NCI-H748 (cell line): ENCODE data around the gene TOM1L2.
A peak's percentile ranks its signal among the peaks of the same experiment; 100 is the strongest.

ENCODE experiments used
- DNase-seq: peaks from one replicate; lab custom pipeline; 2025; ENCODE audit not compliant: unreplicated experiment; lab: John Stamatoyannopoulos, UW

TOM1L2 gene

GRCh38 chr17:17972126-17972951, at the start of gene TOM1L2, which contains the start of gene DRC3:
Gene TOM1L2, minus strand, starts transcription at chr17:17972400. Its CDS starts 87 bp downstream, at chr17:17972313.
Gene DRC3, plus strand, starts transcription at chr17:17972862. Its CDS starts 4,737 bp downstream, at chr17:17977599.
- DNase-seq, result peak; percentile 100

- no peak for DNase-seq
These were observed 49.2 kb upstream of the TOM1L2 start for GRCh38 chr17:18021372-18021771.

GRCh38 chr17:18020971-18021370, 48.8 kb upstream of the TOM1L2 start:
- no peak for DNase-seq

GRCh38 chr17:18019838-18020154, 47.6 kb upstream of the TOM1L2 start:
- DNase-seq, result no peak

GRCh38 chr17:18018411-18018921, 46.3 kb upstream of the TOM1L2 start:
- DNase-seq, result no peak

GRCh38 chr17:18017958-18018357, 45.8 kb upstream of the TOM1L2 start:
- DNase-seq, result no peak

- DNase-seq, result no peak
These were observed 44.2 kb upstream of the TOM1L2 start for GRCh38 chr17:18016426-18016825.

GRCh38 chr17:18015593-18015992, 43.4 kb upstream of the TOM1L2 start:
- DNase-seq, result no peak

- no peak for DNase-seq
These were observed 41.8 kb upstream of the TOM1L2 start for GRCh38 chr17:18014006-18014405.

- DNase-seq, result no peak
These were observed 39.1 kb upstream of the TOM1L2 start for GRCh38 chr17:18011286-18011685.

- no peak for DNase-seq
These were observed 37.6 kb upstream of the TOM1L2 start for GRCh38 chr17:18009609-18010420.

- no peak for DNase-seq
These were observed 36.5 kb upstream of the TOM1L2 start for GRCh38 chr17:18008496-18009268.

- no peak for DNase-seq
These were observed 34.5 kb upstream of the TOM1L2 start for GRCh38 chr17:18006495-18007239.

- no peak for DNase-seq
These were observed 33.3 kb upstream of the TOM1L2 start for GRCh38 chr17:18005496-18005895.

GRCh38 chr17:18004884-18005305, 32.7 kb upstream of the TOM1L2 start:
- peak; percentile 36 for DNase-seq

- DNase-seq, result peak; percentile 87
These were observed 32.1 kb upstream of the TOM1L2 start for GRCh38 chr17:18004345-18004744.

- DNase-seq, result no peak
These were observed 30.0 kb upstream of the TOM1L2 start for GRCh38 chr17:18002171-18002570.

- DNase-seq, result no peak
These were observed 27.8 kb upstream of the TOM1L2 start for GRCh38 chr17:18000030-18000408.

GRCh38 chr17:17999364-18000029, 27.3 kb upstream of the TOM1L2 start:
- DNase-seq, result peak; percentile 22

GRCh38 chr17:17998934-17999333, 26.7 kb upstream of the TOM1L2 start:
- DNase-seq, result no peak
